ENCODE data around the gene ASPSCR1. TPM values are rescaled to one million over a fixed set of nuclear protein-coding genes. Genes with fewer than 3 reads are reported as not detected.
A peak's percentile ranks its signal among the peaks of the same experiment; 100 is the strongest.

The ASPSCR1 gene
- total RNA-seq, 4 donors from 2014 or later = 21.0 to 61.7 (median 41.3) TPM

- in situ Hi-C loops (cut with MboI; ENCODE audit: low pct_ligation_motif_present in 1 of 4, low pct_unique_long_range_greater_than_20kb in 1 of 4, low sequenced_read_pairs in 3 of 4) (no loop called here), intact Hi-C loops (cut with DNase I; ENCODE audit: low total_unique reads) (no loop called here)
- DNase-seq = peak; percentile 100
- TF ChIP-seq POLR2AphosphoS5 (IDR thresholded peaks at IDR 0.05) (peak in 1 of 3 donors; percentile 8), CTCF (IDR thresholded peaks at IDR 0.05) (no peak), EP300 (IDR thresholded peaks at IDR 0.05; ENCODE audit: low read depth) (no peak), POLR2A (IDR thresholded peaks at IDR 0.05) (no peak)
- no peaks in the 10 kb centered on the region for H3K9me3 ChIP-seq
- peak within 1 kb of the TSS; percentile 82 to 89 (median 84) for H3K27ac ChIP-seq
- H3K4me3 ChIP-seq = peak within 1 kb of the TSS; percentile 69 to 95 (median 84)
- H3K27me3 ChIP-seq = no peaks in the 10 kb centered on the region
- no peaks in the 10 kb centered on the region for H3K36me3 ChIP-seq
- H3K4me1 ChIP-seq = peaks cover 20 to 42% (median 34%) of the 10 kb centered on the region in 4 donors
- WGBS, 2 donors (ENCODE audit: low coverage in 1 of 2) = 0% methylated on average over 13 of the region's 42 CpGs; no CpG with 5 or more reads in 1 of the 2 donors
These were observed 45.6 kb downstream of the ASPSCR1 start, which contains the start of gene LRRC45 for GRCh38 chr17:82022981-82023446. TSS of gene LRRC45 (plus strand) at chr17:82023305. CDS start at chr17:82023644, 339 bp downstream.

- Histone ChIP-seq H3K4me3 (peak overlapping the region; percentile 55 to 94 (median 80)), H3K4me1 (peaks cover 20 to 42% (median 34%) of the 10 kb centered on the region in 4 donors), H3K9me3 (no peaks in the 10 kb centered on the region), H3K27ac (peak overlapping the region; percentile 64 to 79 (median 74)), H3K27me3 (no peaks in the 10 kb centered on the region), H3K36me3 (no peaks in the 10 kb centered on the region)
- intact Hi-C loops (cut with DNase I; ENCODE audit: low total_unique reads) = no loop called here
- no peak for TF ChIP-seq EP300 (IDR thresholded peaks at IDR 0.05; ENCODE audit: low read depth)
- no peak for TF ChIP-seq POLR2A (IDR thresholded peaks at IDR 0.05)
- TF ChIP-seq POLR2AphosphoS5 (IDR thresholded peaks at IDR 0.05) = no peak
- TF ChIP-seq CTCF (IDR thresholded peaks at IDR 0.05) = no peak
- peak; percentile 34 for DNase-seq
- 6% methylated on average over 18 of the region's 55 CpGs; no CpG with 5 or more reads in 1 of the 2 donors for WGBS, 2 donors (ENCODE audit: low coverage in 1 of 2)
- in situ Hi-C loops (cut with MboI; ENCODE audit: low pct_ligation_motif_present in 1 of 4, low pct_unique_long_range_greater_than_20kb in 1 of 4, low sequenced_read_pairs in 3 of 4) = no loop called here
These were observed 46.2 kb downstream of the ASPSCR1 start for GRCh38 chr17:82023447-82024241.

GRCh38 chr17:82024859-82025258, 47.4 kb downstream of the ASPSCR1 start:
- intact Hi-C loops (cut with DNase I; ENCODE audit: low total_unique reads) = no loop called here

More at GRCh38 chr17:82024859-82025258, 47.4 kb downstream of the ASPSCR1 start:
- H3K27ac ChIP-seq = no peak overlapping the region
- no peak for TF ChIP-seq POLR2A (IDR thresholded peaks at IDR 0.05)
- no peak for TF ChIP-seq POLR2AphosphoS5 (IDR thresholded peaks at IDR 0.05)
- TF ChIP-seq CTCF (IDR thresholded peaks at IDR 0.05) = no peak
- TF ChIP-seq EP300 (IDR thresholded peaks at IDR 0.05; ENCODE audit: low read depth) = no peak
- WGBS, 2 donors (ENCODE audit: low coverage in 1 of 2) = 91% methylated on average over 15 of the region's 17 CpGs; no CpG with 5 or more reads in 1 of the 2 donors
- no peak overlapping the region for H3K4me3 ChIP-seq
- H3K9me3 ChIP-seq = no peaks in the 10 kb centered on the region
- in situ Hi-C loops (cut with MboI; ENCODE audit: low pct_ligation_motif_present in 1 of 4, low pct_unique_long_range_greater_than_20kb in 1 of 4, low sequenced_read_pairs in 3 of 4) = loop anchor here in 3 of 4 donors (5.0 to 25.0 kb wide), 2 partner anchors 132 to 137 kb away; no protein-coding TSS in a partner anchor
- H3K36me3 ChIP-seq = no peaks in the 10 kb centered on the region
- H3K4me1 ChIP-seq = peaks cover 20 to 38% (median 30%) of the 10 kb centered on the region in 4 donors
- DNase-seq = no peak
- no peaks in the 10 kb centered on the region for H3K27me3 ChIP-seq

Measured in transverse colon (tissue), 4 donors.